Fibroblast of lung (primary cell): ENCODE measurements around the gene IL2RG. TPM values are rescaled to one million over a fixed set of nuclear protein-coding genes. Genes with fewer than 3 reads are reported as not detected.
A peak's percentile ranks its signal among the peaks of the same experiment; 100 is the strongest.

Source experiments
- DNase-seq, 2 donors: peaks; one replicate each; pipeline versions ENCODE4 v3.0.0 to v3.0.0-alpha.2; 2010; ENCODE audit warnings: low read depth in 2 of 2
- H2AFZ ChIP-seq: 2 replicates; pipeline ENCODE4 v1.5.1; 2012; ENCODE audit warnings: low read length, control low read depth, inconsistent platforms
- H3K27ac ChIP-seq: 2 replicates; pipeline ENCODE4 v1.5.1; 2011; ENCODE audit warnings: low read length, control low read depth; ENCODE audit not compliant: insufficient read depth
- H3K27me3 ChIP-seq: 2 replicates; pipeline ENCODE4 v1.5.1; 2011; ENCODE audit warnings: mild to moderate bottlenecking, low read length; ENCODE audit not compliant: control insufficient read depth, insufficient read depth
- H3K36me3 ChIP-seq: 2 replicates; pipeline ENCODE4 v1.5.1; 2011; ENCODE audit warnings: low read length; ENCODE audit not compliant: control insufficient read depth, insufficient read depth
- H3K4me1 ChIP-seq: 2 replicates; pipeline ENCODE4 v1.5.1; 2011; ENCODE audit warnings: low read length; ENCODE audit not compliant: control insufficient read depth, insufficient read depth; ENCODE audit errors: extremely low read depth
- H3K4me2 ChIP-seq: 2 replicates; pipeline ENCODE4 v1.5.1; 2011; ENCODE audit warnings: low read length, control low read depth; ENCODE audit not compliant: insufficient read depth; ENCODE audit errors: extremely low read depth
- H3K4me3 ChIP-seq, 4 experiments: fragments of 200-600 bp in 1 of 4; sonication (generic) in 1 of 4; replicated peaks in 1 of 4; 2 replicates each; pipeline ENCODE4 v1.5.1; 2011 to 2016; ENCODE audit warnings: low read length in 4 of 4, low read depth in 3 of 4, mild to moderate bottlenecking in 3 of 4, control low read depth in 2 of 4, inconsistent platforms in 1 of 4, mixed read lengths in 1 of 4; ENCODE audit not compliant: insufficient read depth in 1 of 4; ENCODE audit errors: control extremely low read depth in 1 of 4
- H3K79me2 ChIP-seq: 2 replicates; pipeline ENCODE4 v1.5.1; 2012; ENCODE audit warnings: mild to moderate bottlenecking, low read length, inconsistent platforms; ENCODE audit not compliant: control insufficient read depth, insufficient read depth
- H3K9ac ChIP-seq: 2 replicates; pipeline ENCODE4 v1.5.1; 2011; ENCODE audit warnings: mild to moderate bottlenecking, low read length, control low read depth; ENCODE audit not compliant: insufficient read depth
- H3K9me3 ChIP-seq: 2 replicates; pipeline ENCODE4 v1.5.1; 2012; ENCODE audit warnings: low read depth, low read length; ENCODE audit not compliant: control insufficient read depth, insufficient read depth
- H4K20me1 ChIP-seq: 2 replicates; pipeline ENCODE4 v1.5.1; 2011; ENCODE audit warnings: low read length; ENCODE audit not compliant: control insufficient read depth, insufficient read depth; ENCODE audit errors: extremely low read depth
- EZH2 ChIP-seq: IDR thresholded peaks from 2 replicates; pipeline ENCODE4 v1.5.1; 2012; ENCODE audit warnings: low read length, control low read depth, mild to moderate bottlenecking; ENCODE audit errors: missing control alignments
- polyA plus RNA-seq, 2 donors: library from polyadenylated mRNA; depleted of rRNA in 1 of 2; stranded (reverse) in 1 of 2; unstranded in 1 of 2; fragments of >200 nt; gene quantifications; 2 replicates each; pipeline ENCODE4 v1.2.1, GENCODE V29; 2011 to 2012; ENCODE audit warnings: missing spikeins in 1 of 2
- total RNA-seq: library from RNA; depleted of rRNA; stranded (reverse); fragments of >200 nt; gene quantifications from 2 replicates; pipeline ENCODE4 v1.2.1, GENCODE V29; 2014
- TF ChIP-seq, protein P1 (sequence below), 2 donors: IDR thresholded peaks in 1 of 2; conservative IDR thresholded peaks in 1 of 2; 1 replicate in 1 of 2; 2 replicates in 1 of 2; pipeline ENCODE4 v1.5.1; 2011 to 2012; ENCODE audit warnings: low read length in 2 of 2, control low read depth in 1 of 2, inconsistent platforms in 1 of 2, low read depth in 1 of 2, mild to moderate bottlenecking in 1 of 2

IL2RG gene
- total and polyA plus RNA-seq, 2 donors (not counting 1 experiment from before 2014, with no cell fraction given) = not detected

DNA sequence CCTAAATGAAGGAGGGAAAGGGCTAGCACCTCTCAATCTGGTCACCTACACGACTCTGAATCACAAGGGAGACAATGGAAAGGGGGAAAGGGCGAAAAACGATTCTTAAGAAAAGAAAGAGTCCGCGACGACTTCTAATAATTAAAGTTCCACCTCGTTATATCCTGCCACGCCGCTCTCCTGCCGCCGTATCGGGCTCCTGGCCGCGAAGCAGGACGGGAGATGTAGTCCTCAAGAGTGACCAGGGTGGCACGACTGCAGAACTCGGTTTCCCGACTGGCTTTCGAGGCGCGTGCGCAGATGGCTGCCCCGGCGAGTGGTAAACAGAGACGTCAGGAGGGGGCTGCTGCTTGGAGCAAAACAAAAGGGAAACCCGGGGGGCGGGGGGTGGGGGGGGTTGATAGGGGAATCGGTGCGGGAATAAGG is 15.8 kb downstream of the IL2RG start, which contains the start of gene FOXO4:
FOXO4 (plus strand) TSS at position 297 of the 426 bp plus-strand sequence. CDS start 678 bp downstream, outside the sequence.
- peak; percentile 80 to 85 for DNase-seq
- Histone ChIP-seq H2AFZ (peak within 1 kb of the TSS; percentile 75), H3K36me3 (no peaks in the 10 kb centered on the region), H3K4me3 (peak within 1 kb of the TSS; percentile 51 to 85 (median 64)), H4K20me1 (no peaks in the 10 kb centered on the region), H3K4me1 (no peaks in the 10 kb centered on the region), H3K9me3 (no peaks in the 10 kb centered on the region), H3K27ac (no peak within 1 kb of the TSS), H3K9ac (no peak within 1 kb of the TSS), H3K4me2 (peak within 1 kb of the TSS; percentile 80), H3K79me2 (no peaks in the 10 kb centered on the region), H3K27me3 (no peaks in the 10 kb centered on the region)
- TF ChIP-seq EZH2 = no peak
- TF ChIP-seq, protein P1, sequence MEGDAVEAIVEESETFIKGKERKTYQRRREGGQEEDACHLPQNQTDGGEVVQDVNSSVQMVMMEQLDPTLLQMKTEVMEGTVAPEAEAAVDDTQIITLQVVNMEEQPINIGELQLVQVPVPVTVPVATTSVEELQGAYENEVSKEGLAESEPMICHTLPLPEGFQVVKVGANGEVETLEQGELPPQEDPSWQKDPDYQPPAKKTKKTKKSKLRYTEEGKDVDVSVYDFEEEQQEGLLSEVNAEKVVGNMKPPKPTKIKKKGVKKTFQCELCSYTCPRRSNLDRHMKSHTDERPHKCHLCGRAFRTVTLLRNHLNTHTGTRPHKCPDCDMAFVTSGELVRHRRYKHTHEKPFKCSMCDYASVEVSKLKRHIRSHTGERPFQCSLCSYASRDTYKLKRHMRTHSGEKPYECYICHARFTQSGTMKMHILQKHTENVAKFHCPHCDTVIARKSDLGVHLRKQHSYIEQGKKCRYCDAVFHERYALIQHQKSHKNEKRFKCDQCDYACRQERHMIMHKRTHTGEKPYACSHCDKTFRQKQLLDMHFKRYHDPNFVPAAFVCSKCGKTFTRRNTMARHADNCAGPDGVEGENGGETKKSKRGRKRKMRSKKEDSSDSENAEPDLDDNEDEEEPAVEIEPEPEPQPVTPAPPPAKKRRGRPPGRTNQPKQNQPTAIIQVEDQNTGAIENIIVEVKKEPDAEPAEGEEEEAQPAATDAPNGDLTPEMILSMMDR (conservative IDR thresholded peaks at IDR 0.05 in 1 of 2, IDR thresholded peaks at IDR 0.05 in 1 of 2; ENCODE audit: low read depth in 1 of 2, low read length in 2 of 2) = no peak

DNA sequence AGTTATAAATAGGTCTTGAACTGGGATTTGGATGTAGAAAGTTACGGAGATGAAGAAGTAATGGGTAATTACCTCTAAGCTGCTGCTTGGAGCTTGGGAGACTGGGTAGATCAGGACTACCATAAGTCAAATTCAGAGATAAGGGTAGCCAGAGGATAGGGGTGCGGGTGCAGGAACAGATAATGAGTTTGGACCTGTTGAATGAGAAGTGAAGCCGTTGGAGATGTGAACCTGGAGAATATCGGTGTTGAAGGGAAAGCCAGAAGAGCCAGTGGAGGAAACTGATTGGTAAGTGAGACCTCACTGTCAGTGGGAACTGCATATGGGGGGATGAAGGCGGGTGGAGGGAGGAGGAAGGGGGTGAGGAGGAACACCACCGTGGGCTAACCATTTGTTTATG is 16.3 kb downstream of the IL2RG start:
- H3K79me2 ChIP-seq = no peaks in the 10 kb centered on the region
- peak overlapping the region; percentile 44 to 81 (median 60) for H3K4me3 ChIP-seq
- no peaks in the 10 kb centered on the region for H4K20me1 ChIP-seq
- DNase-seq = no peak
- TF ChIP-seq, protein P1 (conservative IDR thresholded peaks at IDR 0.05 in 1 of 2, IDR thresholded peaks at IDR 0.05 in 1 of 2; ENCODE audit: low read depth in 1 of 2, low read length in 2 of 2) = no peak
- TF ChIP-seq EZH2 = no peak
- H3K36me3 ChIP-seq = no peaks in the 10 kb centered on the region
- no peaks in the 10 kb centered on the region for H3K4me1 ChIP-seq
- H3K27me3 ChIP-seq = no peaks in the 10 kb centered on the region
- H3K9me3 ChIP-seq = no peaks in the 10 kb centered on the region
- no peak overlapping the region for H3K9ac ChIP-seq
- H3K27ac ChIP-seq = no peak overlapping the region
- H2AFZ ChIP-seq = peak overlapping the region; percentile 75
- peak overlapping the region; percentile 62 for H3K4me2 ChIP-seq

DNA sequence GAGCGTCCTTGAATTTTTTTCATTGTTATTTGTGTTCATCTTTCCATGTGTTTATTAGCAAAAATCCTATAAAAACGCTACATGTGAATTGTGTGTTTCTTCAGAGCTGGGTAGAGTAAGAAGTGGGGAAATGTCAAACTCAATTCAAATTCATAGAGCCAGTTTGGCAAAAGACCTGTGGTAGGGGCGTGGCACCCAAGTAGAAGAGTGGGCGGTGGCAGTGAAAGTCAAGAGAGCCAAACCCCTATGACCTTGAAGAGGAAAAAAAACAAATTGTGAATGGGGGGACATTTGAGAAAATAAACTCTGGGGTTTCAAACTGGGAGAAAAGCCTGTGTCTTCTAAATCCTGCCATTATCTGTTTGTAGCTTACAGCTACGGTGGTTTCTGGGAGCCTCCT is 20.1 kb downstream of the IL2RG start:
- H3K9me3 ChIP-seq = no peaks in the 10 kb centered on the region
- no peak overlapping the region for H2AFZ ChIP-seq
- H3K4me3 ChIP-seq = no peak overlapping the region
- no peak for DNase-seq
- TF ChIP-seq EZH2 = no peak
- TF ChIP-seq, protein P1 (conservative IDR thresholded peaks at IDR 0.05 in 1 of 2, IDR thresholded peaks at IDR 0.05 in 1 of 2; ENCODE audit: low read depth in 1 of 2, low read length in 2 of 2) = no peak
- H4K20me1 ChIP-seq = no peaks in the 10 kb centered on the region
- no peaks in the 10 kb centered on the region for H3K27me3 ChIP-seq
- no peaks in the 10 kb centered on the region for H3K79me2 ChIP-seq
- H3K27ac ChIP-seq = no peak overlapping the region
- H3K4me1 ChIP-seq = no peaks in the 10 kb centered on the region
- H3K9ac ChIP-seq = no peak overlapping the region
- no peak overlapping the region for H3K4me2 ChIP-seq
- no peaks in the 10 kb centered on the region for H3K36me3 ChIP-seq
